ENCODE results near the gene CTIF.

DNA sequence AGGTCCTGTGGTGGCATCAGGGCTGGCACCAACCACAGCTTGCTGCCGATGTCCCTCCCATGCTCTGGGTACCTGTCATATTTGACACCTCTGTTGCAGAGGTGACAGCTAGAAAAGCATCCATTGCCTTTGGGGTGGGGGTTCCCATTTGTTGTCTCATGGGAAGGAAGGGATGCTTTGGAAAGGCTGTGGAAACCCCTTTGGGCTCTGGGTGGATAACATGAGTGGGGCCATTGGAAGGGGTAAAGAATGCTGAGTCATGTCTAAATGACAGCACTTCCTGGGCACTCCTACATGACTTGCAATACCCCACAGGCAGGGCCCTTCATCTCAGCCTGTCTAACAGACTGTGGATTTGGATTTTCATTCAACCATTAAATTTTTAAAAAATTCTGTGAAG is 27.8 kb downstream of the CTIF start:
- TF ChIP-seq TAF1 (IDR thresholded peaks at IDR 0.05; ENCODE audit: borderline replicate concordance, low read depth, low read length) (no peak), POLR2AphosphoS5 (IDR thresholded peaks at IDR 0.05; ENCODE audit: low read depth, low read length) (no peak), POLR2A (IDR thresholded peaks at IDR 0.05; ENCODE audit: low read depth, low read length) (no peak)
